Liver (tissue), 3 donors: ENCODE measurements around the gene ARMC9.

ENCODE experiments used
- FOXA2 ChIP-seq: IDR thresholded peaks from 2 replicates; pipeline ENCODE4 v1.6.1; 2016; ENCODE audit warnings: antibody characterized with exemption
- TF ChIP-seq, protein P1 (sequence below): fragments of 150-350 bp; IDR thresholded peaks from 2 replicates; pipeline ENCODE4 v1.5.1; 2017; ENCODE audit warnings: improper control_type of control experiment, low read depth, low read length; ENCODE audit not compliant: missing input control
- TF ChIP-seq, protein P2 (sequence below): IDR thresholded peaks from 2 replicates; pipeline ENCODE4 v1.6.1; 2016; ENCODE audit warnings: antibody characterized with exemption, mild to moderate bottlenecking
- TF ChIP-seq, protein P3 (sequence below): IDR thresholded peaks from 2 replicates; pipeline ENCODE4 v1.6.1; 2016; ENCODE audit warnings: antibody characterized with exemption
- donor health status: healthy.
- donor health status: healthy.

DNA sequence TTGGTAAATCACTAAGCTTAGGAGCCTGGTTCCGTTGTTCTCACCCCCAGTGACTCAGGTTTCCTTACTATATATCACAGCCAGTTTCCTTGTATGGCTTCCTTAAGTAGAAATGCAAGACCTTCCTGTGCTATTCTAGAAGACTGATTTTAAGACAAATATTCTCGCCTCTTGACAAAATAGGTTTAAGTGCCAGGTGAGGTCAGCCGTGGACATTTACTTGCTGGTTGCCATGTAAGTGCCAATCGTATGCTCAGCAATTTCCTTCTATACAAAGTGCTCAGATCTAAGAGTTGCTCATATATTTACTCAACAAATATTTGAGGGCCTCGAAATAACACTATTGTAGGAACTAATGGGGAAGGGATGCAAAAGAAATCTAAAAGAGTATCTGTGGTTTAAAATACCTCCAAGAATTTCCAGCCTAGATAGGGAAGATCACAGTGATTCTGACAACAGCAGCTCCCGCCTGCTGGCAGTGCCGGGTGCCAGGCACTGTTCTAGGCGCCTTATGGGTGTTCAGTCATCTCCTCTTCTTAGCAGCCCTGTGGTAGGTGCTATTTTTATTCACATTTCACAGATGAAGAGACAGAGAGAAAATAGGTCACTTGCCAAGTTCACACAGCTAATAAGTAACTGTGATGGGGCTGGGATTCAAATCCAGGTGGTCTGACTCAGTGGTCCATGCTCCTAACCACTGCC, 101.7 kb downstream of the ARMC9 start:
- TF ChIP-seq, protein P1, sequence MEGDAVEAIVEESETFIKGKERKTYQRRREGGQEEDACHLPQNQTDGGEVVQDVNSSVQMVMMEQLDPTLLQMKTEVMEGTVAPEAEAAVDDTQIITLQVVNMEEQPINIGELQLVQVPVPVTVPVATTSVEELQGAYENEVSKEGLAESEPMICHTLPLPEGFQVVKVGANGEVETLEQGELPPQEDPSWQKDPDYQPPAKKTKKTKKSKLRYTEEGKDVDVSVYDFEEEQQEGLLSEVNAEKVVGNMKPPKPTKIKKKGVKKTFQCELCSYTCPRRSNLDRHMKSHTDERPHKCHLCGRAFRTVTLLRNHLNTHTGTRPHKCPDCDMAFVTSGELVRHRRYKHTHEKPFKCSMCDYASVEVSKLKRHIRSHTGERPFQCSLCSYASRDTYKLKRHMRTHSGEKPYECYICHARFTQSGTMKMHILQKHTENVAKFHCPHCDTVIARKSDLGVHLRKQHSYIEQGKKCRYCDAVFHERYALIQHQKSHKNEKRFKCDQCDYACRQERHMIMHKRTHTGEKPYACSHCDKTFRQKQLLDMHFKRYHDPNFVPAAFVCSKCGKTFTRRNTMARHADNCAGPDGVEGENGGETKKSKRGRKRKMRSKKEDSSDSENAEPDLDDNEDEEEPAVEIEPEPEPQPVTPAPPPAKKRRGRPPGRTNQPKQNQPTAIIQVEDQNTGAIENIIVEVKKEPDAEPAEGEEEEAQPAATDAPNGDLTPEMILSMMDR = no peak
- TF ChIP-seq, protein P2, sequence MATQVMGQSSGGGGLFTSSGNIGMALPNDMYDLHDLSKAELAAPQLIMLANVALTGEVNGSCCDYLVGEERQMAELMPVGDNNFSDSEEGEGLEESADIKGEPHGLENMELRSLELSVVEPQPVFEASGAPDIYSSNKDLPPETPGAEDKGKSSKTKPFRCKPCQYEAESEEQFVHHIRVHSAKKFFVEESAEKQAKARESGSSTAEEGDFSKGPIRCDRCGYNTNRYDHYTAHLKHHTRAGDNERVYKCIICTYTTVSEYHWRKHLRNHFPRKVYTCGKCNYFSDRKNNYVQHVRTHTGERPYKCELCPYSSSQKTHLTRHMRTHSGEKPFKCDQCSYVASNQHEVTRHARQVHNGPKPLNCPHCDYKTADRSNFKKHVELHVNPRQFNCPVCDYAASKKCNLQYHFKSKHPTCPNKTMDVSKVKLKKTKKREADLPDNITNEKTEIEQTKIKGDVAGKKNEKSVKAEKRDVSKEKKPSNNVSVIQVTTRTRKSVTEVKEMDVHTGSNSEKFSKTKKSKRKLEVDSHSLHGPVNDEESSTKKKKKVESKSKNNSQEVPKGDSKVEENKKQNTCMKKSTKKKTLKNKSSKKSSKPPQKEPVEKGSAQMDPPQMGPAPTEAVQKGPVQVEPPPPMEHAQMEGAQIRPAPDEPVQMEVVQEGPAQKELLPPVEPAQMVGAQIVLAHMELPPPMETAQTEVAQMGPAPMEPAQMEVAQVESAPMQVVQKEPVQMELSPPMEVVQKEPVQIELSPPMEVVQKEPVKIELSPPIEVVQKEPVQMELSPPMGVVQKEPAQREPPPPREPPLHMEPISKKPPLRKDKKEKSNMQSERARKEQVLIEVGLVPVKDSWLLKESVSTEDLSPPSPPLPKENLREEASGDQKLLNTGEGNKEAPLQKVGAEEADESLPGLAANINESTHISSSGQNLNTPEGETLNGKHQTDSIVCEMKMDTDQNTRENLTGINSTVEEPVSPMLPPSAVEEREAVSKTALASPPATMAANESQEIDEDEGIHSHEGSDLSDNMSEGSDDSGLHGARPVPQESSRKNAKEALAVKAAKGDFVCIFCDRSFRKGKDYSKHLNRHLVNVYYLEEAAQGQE = no peak
- no peak for TF ChIP-seq FOXA2
- TF ChIP-seq, protein P3, sequence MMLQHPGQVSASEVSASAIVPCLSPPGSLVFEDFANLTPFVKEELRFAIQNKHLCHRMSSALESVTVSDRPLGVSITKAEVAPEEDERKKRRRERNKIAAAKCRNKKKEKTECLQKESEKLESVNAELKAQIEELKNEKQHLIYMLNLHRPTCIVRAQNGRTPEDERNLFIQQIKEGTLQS = no peak
